Measurements from ENCODE around the gene WDR33.

WDR33 gene
- total RNA-seq = 120 to 249 (median 197) reads per million in 9 experiments

DNA sequence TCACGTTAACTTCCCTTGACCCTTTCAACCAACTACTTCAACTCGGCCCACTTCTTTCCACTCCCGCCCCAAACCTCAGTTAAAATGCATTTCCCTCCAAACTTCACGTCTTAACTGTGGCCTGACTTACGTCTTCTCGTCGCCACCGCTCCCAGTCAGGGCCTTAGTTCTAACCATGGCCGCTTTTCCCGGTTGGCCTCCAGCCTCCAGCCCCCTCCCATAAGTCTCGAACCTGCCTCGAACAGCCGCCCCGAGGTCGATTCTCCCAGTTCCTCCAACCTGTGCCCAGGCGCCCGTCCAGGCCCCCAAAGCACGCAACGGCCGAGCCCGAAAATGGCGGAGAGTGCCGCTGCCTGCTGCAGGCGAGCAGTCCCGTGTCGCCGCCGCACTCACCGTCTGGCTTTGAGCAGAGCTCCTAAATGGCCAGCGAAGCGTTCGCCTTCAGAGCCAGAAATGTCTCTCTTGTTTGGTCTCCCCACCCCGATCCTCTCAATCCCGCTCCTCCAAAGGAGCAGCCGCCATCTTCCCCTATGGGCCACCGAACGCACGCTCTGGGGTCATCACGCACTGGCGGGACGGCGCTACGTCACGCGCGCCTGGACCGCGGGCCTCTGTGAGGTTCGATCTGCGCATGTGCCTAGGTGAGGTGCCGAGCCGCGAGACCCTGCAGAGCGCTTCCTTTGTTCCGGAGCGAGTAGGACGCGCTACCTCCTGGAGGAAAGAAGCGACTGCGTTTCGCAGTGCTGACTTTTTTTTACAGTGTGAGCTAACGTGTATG is at the start of gene WDR33:
Gene WDR33 (minus strand): TSS at position 553 of the 778 bp plus-strand sequence. CDS start 40,190 bp downstream, outside the sequence.
- peaks cover 30% of the 10 kb centered on the region for H3K36me3 Mint-ChIP-seq (ENCODE audit: insufficient read depth)
- no peaks in the 10 kb centered on the region for H3K9me3 Mint-ChIP-seq
- peak within 1 kb of the TSS; percentile 99 for H3K4me3 Mint-ChIP-seq
- no peaks in the 10 kb centered on the region for H3K27me3 Mint-ChIP-seq
- DNase-seq (peak; percentile 90 to 91 (median 91)), ATAC-seq (replicated peaks) (peak; percentile 94)
- H3K27ac Mint-ChIP-seq = peak within 1 kb of the TSS; percentile 100
- H3K4me1 Mint-ChIP-seq (ENCODE audit: low read depth in 2 of 2) = peaks cover 31 to 40% of the 10 kb centered on the region in 2 donors

DNA sequence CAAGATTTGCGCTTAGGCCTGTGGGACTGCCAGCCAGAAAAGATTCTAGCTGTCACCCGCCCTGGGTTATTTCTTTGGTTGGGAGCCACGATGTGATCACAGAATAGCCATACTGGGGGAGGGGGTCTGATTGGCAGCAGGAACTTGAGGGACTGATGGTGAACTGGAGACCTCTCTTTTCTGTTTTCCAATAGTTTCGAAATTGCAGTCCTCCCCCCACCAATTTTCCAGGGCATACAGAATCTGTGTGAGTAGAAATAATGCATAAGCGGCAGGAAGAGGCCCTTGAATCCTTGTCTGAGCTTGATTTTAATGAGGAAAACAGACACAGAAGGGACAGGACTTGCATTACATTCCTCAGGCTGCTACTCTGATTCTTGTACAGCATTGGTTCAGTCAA is 49.2 kb upstream of the WDR33 start:
- H3K4me1 Mint-ChIP-seq (ENCODE audit: low read depth in 2 of 2) = peaks cover 13 to 20% of the 10 kb centered on the region in 2 donors
- no peak overlapping the region for H3K4me3 Mint-ChIP-seq
- H3K27ac Mint-ChIP-seq = peak overlapping the region in 1 of 2 donors; percentile 63
- H3K36me3 Mint-ChIP-seq (ENCODE audit: insufficient read depth) = peaks cover 33% of the 10 kb centered on the region
- DNase-seq (no peak), ATAC-seq (replicated peaks) (no peak)
- H3K27me3 Mint-ChIP-seq = no peaks in the 10 kb centered on the region
- H3K9me3 Mint-ChIP-seq = no peaks in the 10 kb centered on the region

DNA sequence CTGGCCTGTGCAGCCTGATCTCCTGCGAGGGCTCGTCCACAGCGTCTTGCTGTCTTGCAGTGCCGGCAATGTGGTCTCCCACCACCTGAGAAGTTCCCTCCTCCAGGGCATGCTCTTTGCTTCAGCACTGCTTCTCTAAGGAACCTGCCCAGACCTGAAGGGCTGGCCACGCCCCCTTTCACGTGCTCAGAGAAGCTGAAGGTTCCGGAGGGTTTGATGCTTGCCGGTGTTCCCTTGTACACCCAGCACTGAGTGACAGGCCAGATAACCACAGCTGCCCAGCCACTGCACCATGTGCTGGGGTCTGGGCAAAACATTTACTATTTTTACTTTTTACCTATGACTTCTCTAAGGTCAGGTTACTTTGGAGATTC is 48.7 kb upstream of the WDR33 start:
- Mint-ChIP-seq H3K27ac (peak overlapping the region in 1 of 2 donors; percentile 63), H3K27me3 (no peaks in the 10 kb centered on the region), H3K4me1 (ENCODE audit: low read depth in 2 of 2) (peaks cover 13 to 20% of the 10 kb centered on the region in 2 donors), H3K36me3 (ENCODE audit: insufficient read depth) (peaks cover 29% of the 10 kb centered on the region), H3K9me3 (no peaks in the 10 kb centered on the region), H3K4me3 (peak overlapping the region; percentile 33 to 79)
- peak; percentile 35 for ATAC-seq (replicated peaks)
- peak; percentile 38 to 54 (median 49) for DNase-seq

DNA sequence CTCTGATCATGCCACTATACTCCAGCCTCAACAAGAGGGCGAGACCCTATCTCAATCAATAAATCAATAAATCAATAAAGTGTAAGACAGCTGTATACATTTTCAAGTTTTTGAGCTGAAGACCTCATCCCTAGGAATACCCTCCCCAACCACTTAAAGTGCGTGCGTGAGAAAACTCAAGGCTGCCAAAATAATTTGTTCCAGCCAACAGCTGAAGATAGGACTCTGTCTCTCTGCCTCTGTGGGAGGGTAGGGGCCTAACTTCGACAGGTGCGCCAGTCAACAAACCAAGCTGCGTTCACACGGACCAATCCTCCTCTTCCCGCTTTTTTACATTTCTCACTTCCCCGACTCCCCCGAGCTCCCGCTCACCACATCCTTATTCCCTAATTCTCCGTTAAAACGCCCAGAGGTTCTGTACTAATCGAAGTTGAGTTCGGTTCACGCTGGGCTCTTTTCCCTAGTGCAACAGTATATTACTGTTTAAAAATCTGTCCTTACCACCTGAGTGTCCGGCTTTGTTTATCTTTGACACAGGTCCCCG is 46.4 kb upstream of the WDR33 start:
- Mint-ChIP-seq H3K27me3 (no peaks in the 10 kb centered on the region), H3K9me3 (no peaks in the 10 kb centered on the region), H3K27ac (peak overlapping the region; percentile 66 to 77), H3K4me1 (ENCODE audit: low read depth in 2 of 2) (peaks cover 25 to 40% of the 10 kb centered on the region in 2 donors), H3K4me3 (peak overlapping the region; percentile 78 to 79), H3K36me3 (ENCODE audit: insufficient read depth) (peaks cover 22% of the 10 kb centered on the region)
- DNase-seq (peak in 1 of 3 experiments; percentile 8), ATAC-seq (replicated peaks) (no peak)

DNA sequence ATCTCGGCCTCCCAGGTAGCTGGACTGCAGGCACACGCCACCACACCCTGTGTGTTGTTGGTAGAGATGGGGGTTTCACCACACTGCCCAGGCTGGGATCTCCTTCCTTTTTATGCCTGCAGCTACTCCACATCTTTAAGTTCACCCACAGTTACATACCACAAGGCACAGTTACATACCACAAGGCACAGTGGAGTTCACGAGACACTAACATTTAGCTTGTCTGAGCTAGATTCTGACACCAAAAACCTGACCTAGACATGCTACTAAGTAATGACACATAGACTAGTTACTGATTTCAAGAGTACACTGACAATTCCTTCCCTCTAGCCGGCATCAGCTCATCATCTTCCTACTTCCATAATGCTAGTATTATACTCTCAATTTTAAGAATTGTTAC is 42.7 kb upstream of the WDR33 start:
- no peak for DNase-seq
- Mint-ChIP-seq H3K36me3 (ENCODE audit: insufficient read depth) (peaks cover 49% of the 10 kb centered on the region), H3K9me3 (no peaks in the 10 kb centered on the region), H3K27ac (peak overlapping the region; percentile 82 to 88), H3K27me3 (no peaks in the 10 kb centered on the region), H3K4me1 (ENCODE audit: low read depth in 2 of 2) (peaks cover 22 to 40% of the 10 kb centered on the region in 2 donors), H3K4me3 (no peak overlapping the region)
- ATAC-seq (replicated peaks) = no peak

DNA sequence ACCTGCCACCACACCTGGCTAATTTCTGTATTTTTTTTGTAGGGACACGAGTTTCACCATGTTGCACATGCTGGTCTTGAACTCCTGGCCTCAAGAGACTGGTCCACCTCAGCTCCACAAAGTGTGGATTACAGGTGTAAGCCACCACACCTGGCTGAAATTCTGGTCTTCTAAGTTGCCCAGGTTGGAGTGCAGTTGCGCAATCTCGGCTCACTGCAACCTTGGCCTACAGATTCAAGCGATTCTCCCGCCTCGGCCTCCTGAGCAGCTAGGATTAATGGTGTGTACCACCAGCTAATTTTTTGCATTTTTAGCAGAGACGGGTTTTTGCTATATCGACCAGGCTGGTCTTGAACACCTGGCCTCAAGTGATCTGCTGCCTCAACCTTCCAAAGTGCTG is 41.4 kb upstream of the WDR33 start:
- H3K9me3 Mint-ChIP-seq = no peaks in the 10 kb centered on the region
- H3K4me3 Mint-ChIP-seq = no peak overlapping the region
- ATAC-seq (replicated peaks) = no peak
- H3K4me1 Mint-ChIP-seq (ENCODE audit: low read depth in 2 of 2) = peaks cover 17 to 33% of the 10 kb centered on the region in 2 donors
- no peaks in the 10 kb centered on the region for H3K27me3 Mint-ChIP-seq
- peaks cover 57% of the 10 kb centered on the region for H3K36me3 Mint-ChIP-seq (ENCODE audit: insufficient read depth)
- H3K27ac Mint-ChIP-seq = peak overlapping the region in 1 of 2 donors; percentile 88
- no peak for DNase-seq

DNA sequence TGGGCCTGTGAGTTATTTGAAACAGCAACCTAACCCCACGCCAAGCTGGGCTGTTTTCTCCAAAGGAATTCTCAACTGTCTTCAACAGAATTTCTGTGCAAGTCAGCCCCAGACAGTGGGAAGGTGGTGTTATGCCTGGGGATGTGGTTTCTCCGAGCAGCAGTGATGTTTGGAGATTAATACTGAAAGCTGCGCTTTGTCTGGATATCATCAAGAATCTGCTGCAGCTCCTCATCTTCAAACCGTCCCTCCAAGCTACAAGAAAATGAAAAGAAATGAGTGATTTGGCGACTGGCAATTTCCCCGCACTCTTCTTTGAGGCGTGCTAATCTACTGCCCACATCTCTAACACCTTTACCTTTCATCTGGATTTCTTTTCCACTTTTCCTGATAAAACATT is 37.0 kb upstream of the WDR33 start:
- peaks cover 3 to 7% of the 10 kb centered on the region in 2 donors for H3K4me1 Mint-ChIP-seq (ENCODE audit: low read depth in 2 of 2)
- H3K9me3 Mint-ChIP-seq = no peaks in the 10 kb centered on the region
- no peak overlapping the region for H3K27ac Mint-ChIP-seq
- no peak overlapping the region for H3K4me3 Mint-ChIP-seq
- H3K27me3 Mint-ChIP-seq = no peaks in the 10 kb centered on the region
- DNase-seq (no peak), ATAC-seq (replicated peaks) (no peak)
- H3K36me3 Mint-ChIP-seq (ENCODE audit: insufficient read depth) = peaks cover 74% of the 10 kb centered on the region

DNA sequence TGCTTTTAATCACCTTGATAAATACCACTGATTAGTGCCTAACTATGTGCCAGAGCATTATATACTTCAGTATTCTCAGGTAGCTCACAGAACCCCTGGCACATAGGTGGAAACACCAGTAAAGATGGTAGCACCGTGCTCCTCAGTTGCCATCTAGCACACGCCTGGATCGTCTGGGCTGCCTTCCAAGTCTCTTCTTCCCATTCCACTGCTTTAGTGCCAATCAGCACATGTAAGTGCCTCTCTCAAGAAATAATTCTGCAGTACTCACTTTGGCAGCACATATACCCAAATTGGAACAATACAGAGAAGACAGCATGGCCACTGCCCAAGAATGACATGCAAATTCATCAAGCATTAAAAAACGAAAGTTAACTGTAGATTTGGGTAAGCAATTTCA is 34.0 kb upstream of the WDR33 start:
- no peak overlapping the region for H3K27ac Mint-ChIP-seq
- peaks cover 55% of the 10 kb centered on the region for H3K36me3 Mint-ChIP-seq (ENCODE audit: insufficient read depth)
- ATAC-seq (replicated peaks) (no peak), DNase-seq (no peak)
- no peak overlapping the region for H3K4me3 Mint-ChIP-seq
- H3K4me1 Mint-ChIP-seq (ENCODE audit: low read depth in 2 of 2) = peaks cover 4 to 8% of the 10 kb centered on the region in 2 donors
- H3K27me3 Mint-ChIP-seq = no peaks in the 10 kb centered on the region
- no peaks in the 10 kb centered on the region for H3K9me3 Mint-ChIP-seq

DNA sequence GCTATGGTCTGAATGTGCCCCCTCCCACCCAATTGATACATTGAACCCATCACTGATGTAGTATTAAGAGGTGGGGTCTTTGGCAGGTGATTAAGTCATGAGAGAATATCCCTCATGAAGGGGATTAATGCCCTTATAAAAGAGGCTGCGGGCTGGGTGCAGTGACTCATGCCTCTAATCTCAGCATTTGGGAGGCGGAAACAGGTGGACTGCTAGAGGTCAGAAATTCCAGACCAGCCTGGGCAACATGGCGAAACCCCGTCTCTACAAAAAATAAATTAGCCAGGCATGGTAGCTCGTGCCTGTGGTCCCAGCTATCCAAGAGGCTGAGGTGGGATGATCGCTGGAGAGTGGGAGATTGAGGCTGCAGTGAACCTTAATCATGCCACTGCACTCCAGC is 32.7 kb upstream of the WDR33 start:
- H3K4me3 Mint-ChIP-seq = no peak overlapping the region
- H3K27me3 Mint-ChIP-seq = no peaks in the 10 kb centered on the region
- no peaks in the 10 kb centered on the region for H3K9me3 Mint-ChIP-seq
- DNase-seq = no peak
- no peak for ATAC-seq (replicated peaks)
- H3K36me3 Mint-ChIP-seq (ENCODE audit: insufficient read depth) = peaks cover 42% of the 10 kb centered on the region
- peak overlapping the region in 1 of 2 donors; percentile 17 for H3K27ac Mint-ChIP-seq
- peaks cover 4 to 8% of the 10 kb centered on the region in 2 donors for H3K4me1 Mint-ChIP-seq (ENCODE audit: low read depth in 2 of 2)

DNA sequence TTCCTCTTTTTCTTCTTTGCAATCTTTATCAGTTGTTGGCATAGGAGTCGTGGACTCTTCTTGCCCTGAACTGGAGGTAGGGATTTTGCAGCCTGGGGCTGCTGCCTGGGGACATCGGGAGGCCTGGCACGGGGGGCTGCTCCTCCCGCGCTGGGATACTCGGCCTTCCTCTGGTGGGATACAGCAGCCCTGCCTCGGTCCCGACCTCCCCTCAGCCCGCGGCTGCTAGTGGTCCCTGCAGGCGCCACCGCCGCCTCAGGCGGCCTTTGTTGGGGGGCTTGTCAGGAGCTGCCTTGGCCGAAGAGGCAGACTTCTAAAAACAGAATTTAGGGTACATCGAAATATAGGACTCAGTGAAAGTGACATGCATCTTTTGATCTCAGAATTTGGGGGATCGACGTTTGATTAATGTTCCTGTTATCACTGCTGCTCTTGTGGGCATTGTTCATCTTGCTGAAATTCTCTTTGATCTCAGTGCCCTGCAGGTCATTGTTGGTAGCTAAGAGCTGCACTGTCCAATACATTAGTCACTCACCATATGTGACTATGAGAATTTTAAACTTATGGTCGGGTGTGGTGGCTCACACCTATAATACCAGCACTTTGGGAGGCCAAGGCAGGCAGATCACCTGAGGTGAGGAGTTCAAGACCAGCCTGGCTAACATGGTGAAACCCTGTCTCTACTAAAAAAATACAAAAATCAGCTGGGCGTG is 30.7 kb upstream of the WDR33 start:
- no peak overlapping the region for H3K4me3 Mint-ChIP-seq
- H3K27me3 Mint-ChIP-seq = no peaks in the 10 kb centered on the region
- no peak for DNase-seq
- H3K4me1 Mint-ChIP-seq (ENCODE audit: low read depth in 2 of 2) = peaks cover 4 to 8% of the 10 kb centered on the region in 2 donors
- ATAC-seq (replicated peaks) = no peak
- peaks cover 22% of the 10 kb centered on the region for H3K36me3 Mint-ChIP-seq (ENCODE audit: insufficient read depth)
- H3K27ac Mint-ChIP-seq = no peak overlapping the region
- H3K9me3 Mint-ChIP-seq = no peaks in the 10 kb centered on the region

DNA sequence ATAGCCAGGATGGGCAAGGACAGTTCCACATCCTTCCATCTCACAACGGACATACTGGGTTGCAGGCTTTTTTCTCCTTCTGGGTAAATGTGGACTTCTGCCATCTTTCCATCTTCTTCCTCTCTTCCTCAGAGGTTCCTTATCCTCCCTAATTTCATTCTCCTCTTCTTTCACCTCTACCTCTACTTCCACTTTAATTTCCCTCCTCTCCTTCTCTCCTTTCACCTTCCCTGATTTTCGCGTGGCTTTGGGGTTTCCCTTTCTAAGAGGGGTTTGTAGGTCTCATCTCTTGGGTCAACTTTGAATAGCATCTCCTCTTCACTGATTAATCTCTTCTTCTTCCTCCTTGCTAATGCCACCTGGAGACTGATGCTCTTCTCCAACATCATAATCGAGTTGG is 29.9 kb upstream of the WDR33 start:
- H3K27ac Mint-ChIP-seq = no peak overlapping the region
- no peak for ATAC-seq (replicated peaks)
- H3K9me3 Mint-ChIP-seq = no peaks in the 10 kb centered on the region
- no peaks in the 10 kb centered on the region for H3K27me3 Mint-ChIP-seq
- no peak for DNase-seq
- H3K36me3 Mint-ChIP-seq (ENCODE audit: insufficient read depth) = peaks cover 15% of the 10 kb centered on the region
- peaks cover 4 to 8% of the 10 kb centered on the region in 2 donors for H3K4me1 Mint-ChIP-seq (ENCODE audit: low read depth in 2 of 2)
- H3K4me3 Mint-ChIP-seq = no peak overlapping the region

DNA sequence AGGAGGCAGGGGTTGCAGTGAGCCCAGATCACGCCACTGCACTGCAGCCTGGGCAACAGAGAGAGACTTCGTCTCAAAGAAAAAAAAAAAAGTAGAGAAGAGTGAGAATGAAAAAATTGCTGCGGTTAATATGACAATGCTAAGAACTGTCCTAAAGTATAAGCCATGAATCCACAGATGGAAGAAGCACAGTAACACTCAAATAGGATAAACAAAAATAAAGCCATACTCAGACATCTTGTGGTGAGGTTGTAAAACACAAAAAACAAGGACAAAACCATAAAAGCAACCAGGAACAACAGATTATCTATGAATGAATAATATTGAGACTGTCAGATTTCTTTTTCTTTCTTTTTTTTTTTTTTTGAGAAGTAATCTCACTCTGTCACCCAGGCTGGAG is 24.0 kb upstream of the WDR33 start:
- Mint-ChIP-seq H3K36me3 (ENCODE audit: insufficient read depth) (no peaks in the 10 kb centered on the region), H3K9me3 (no peaks in the 10 kb centered on the region), H3K27ac (peak overlapping the region in 1 of 2 donors; percentile 38), H3K4me3 (no peak overlapping the region), H3K4me1 (ENCODE audit: low read depth in 2 of 2) (peaks cover 0 to 3% of the 10 kb centered on the region in 2 donors), H3K27me3 (no peaks in the 10 kb centered on the region)
- no peak for DNase-seq
- no peak for ATAC-seq (replicated peaks)

DNA sequence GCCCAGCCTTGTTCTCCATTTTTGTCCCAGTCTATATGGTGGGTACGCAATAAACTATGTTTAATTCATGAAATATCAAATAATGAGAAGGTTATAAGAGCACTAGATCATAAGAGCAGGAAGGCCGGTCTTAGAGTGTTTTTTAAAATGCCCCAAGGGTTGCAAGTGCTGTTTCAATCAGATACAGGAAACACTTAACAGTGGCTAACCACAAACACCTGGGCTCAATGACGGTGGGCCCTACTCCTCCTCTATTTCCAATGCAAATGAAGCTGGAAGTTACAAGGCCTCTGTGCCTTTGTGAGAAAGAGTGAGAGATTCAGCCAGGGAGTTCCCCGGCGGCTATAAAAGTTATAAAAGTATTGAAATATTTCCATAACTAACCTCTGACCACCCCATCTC is 18.9 kb upstream of the WDR33 start:
- Mint-ChIP-seq H3K4me3 (peak overlapping the region in 1 of 2 donors; percentile 71), H3K9me3 (no peaks in the 10 kb centered on the region), H3K36me3 (ENCODE audit: insufficient read depth) (no peaks in the 10 kb centered on the region), H3K27me3 (no peaks in the 10 kb centered on the region), H3K27ac (peak overlapping the region; percentile 88), H3K4me1 (ENCODE audit: low read depth in 2 of 2) (peaks cover 13 to 15% of the 10 kb centered on the region in 2 donors)
- DNase-seq (peak; percentile 53 to 63 (median 61)), ATAC-seq (replicated peaks) (peak; percentile 100)

Data from effector memory CD8-positive, alpha-beta T cell (primary cell).